SK-N-SH (cell line): ENCODE results near the gene LMX1A. TPM values are rescaled to one million over a fixed set of nuclear protein-coding genes. Genes with fewer than 3 reads are reported as not detected.

Source experiments
- CTCF ChIA-PET: fragments of 300-600, 350-600 bp; formaldehyde crosslinking; extraction: SDS; loops from one replicate; lab custom pipeline; 2021; lab: Yijun Ruan, JAX
- POLR2A ChIA-PET: fragments of 350-600 bp; sonication (Branson Sonifier 250); formaldehyde crosslinking; extraction: SDS; loops from one replicate; lab custom pipeline; 2020; ENCODE audit warnings: antibody characterized with exemption, inconsistent platforms; lab: Yijun Ruan, JAX
- DNase-seq: peaks from one replicate; pipeline ENCODE4 v3.0.0; 2012
- H2AFZ ChIP-seq: fragments of 200-600 bp; sonication (generic); 2 replicates; pipeline ENCODE4 v1.8.1; 2016; ENCODE audit warnings: antibody characterized with exemption, mild to moderate bottlenecking, low read depth
- H3F3A ChIP-seq: fragments of 200-600 bp; sonication (generic); replicated peaks from 2 replicates; pipeline ENCODE3; 2016; ENCODE audit warnings: antibody characterized with exemption, mild to moderate bottlenecking; ENCODE audit not compliant: insufficient read depth
- H3K27ac ChIP-seq, 2 experiments: fragments of 200-500 bp in 1 of 2; fragments of 200-600 bp in 1 of 2; sonication (Bioruptor generic) in 1 of 2; sonication (generic), shearing (Covaris generic) in 1 of 2; 2 replicates each; pipeline versions ENCODE4 v1.5.1 to v1.6.1; 2014 to 2016; ENCODE audit warnings: low read depth in 2 of 2, inconsistent platforms in 1 of 2, low read length in 1 of 2, mild to moderate bottlenecking in 1 of 2, mixed read lengths in 1 of 2
- H3K27me3 ChIP-seq: fragments of 200-600 bp; sonication (generic), shearing (Covaris generic); 2 replicates; pipeline ENCODE4 v1.6.1; 2016; ENCODE audit warnings: mixed run types; ENCODE audit not compliant: insufficient read depth
- H3K36me3 ChIP-seq, 2 experiments: fragments of 200-500 bp in 1 of 2; fragments of 200-600 bp in 1 of 2; sonication (Bioruptor generic) in 1 of 2; sonication (generic) in 1 of 2; replicated peaks in 1 of 2; 2 replicates each; pipeline versions ENCODE3 to v1.5.1; 2014 to 2016; ENCODE audit warnings: low read length in 1 of 2, mild to moderate bottlenecking in 1 of 2; ENCODE audit not compliant: insufficient read depth in 2 of 2, control insufficient read depth in 1 of 2
- H3K4me1 ChIP-seq, 2 experiments: fragments of 200-500 bp in 1 of 2; fragments of 200-600 bp in 1 of 2; sonication (Bioruptor generic) in 1 of 2; sonication (generic), shearing (Covaris generic) in 1 of 2; 2 replicates each; pipeline versions ENCODE4 v1.5.1 to v1.6.1; 2014 to 2016; ENCODE audit warnings: low read depth in 1 of 2, low read length in 1 of 2, mixed run types in 1 of 2; ENCODE audit not compliant: insufficient read depth in 2 of 2, control insufficient read depth in 1 of 2
- H3K4me2 ChIP-seq: fragments of 200-600 bp; sonication (generic), shearing (Covaris generic); 2 replicates; pipeline ENCODE4 v1.6.1; 2017; ENCODE audit warnings: mixed run types
- H3K4me3 ChIP-seq, 2 experiments: fragments of 200-500 bp in 1 of 2; fragments of 200-600 bp in 1 of 2; sonication (Bioruptor generic) in 1 of 2; sonication (generic), shearing (Covaris generic) in 1 of 2; 2 replicates each; pipeline versions ENCODE4 v1.5.1 to v1.8.1; 2014 to 2016; ENCODE audit warnings: low read depth in 2 of 2, inconsistent platforms in 1 of 2, low read length in 1 of 2, mild to moderate bottlenecking in 1 of 2, mixed read lengths in 1 of 2, moderate library complexity in 1 of 2
- H3K79me2 ChIP-seq: fragments of 200-600 bp; sonication (generic); 2 replicates; pipeline ENCODE4 v1.8.1; 2017; ENCODE audit warnings: mild to moderate bottlenecking; ENCODE audit not compliant: insufficient read depth
- H3K9ac ChIP-seq: fragments of 200-600 bp; sonication (generic); 2 replicates; pipeline ENCODE4 v1.6.1; 2017; ENCODE audit warnings: mixed run types
- H3K9me2 ChIP-seq: fragments of 200-600 bp; sonication (generic); 2 replicates; pipeline ENCODE4 v1.6.1; 2017; ENCODE audit warnings: mixed run types
- H3K9me3 ChIP-seq: fragments of 200-600 bp; sonication (generic); 2 replicates; pipeline ENCODE4 v1.6.1; 2017; ENCODE audit warnings: mixed run types, mild to moderate bottlenecking, moderate library complexity
- H4K20me1 ChIP-seq: fragments of 200-600 bp; sonication (generic); 2 replicates; pipeline ENCODE4 v1.6.1; 2017; ENCODE audit warnings: mild to moderate bottlenecking, mixed run types; ENCODE audit not compliant: insufficient read depth
- EP300 ChIP-seq, 2 experiments: IDR thresholded peaks; 2 replicates each; pipeline versions ENCODE4 v1.4.0 to v1.6.1; 2012; ENCODE audit warnings: borderline replicate concordance in 1 of 2, low read depth in 1 of 2, low read length in 1 of 2
- EZH2phosphoT487 ChIP-seq: fragments of 200-600 bp; sonication (generic); IDR thresholded peaks from 2 replicates; pipeline ENCODE4 v1.6.1; 2017; ENCODE audit warnings: low read depth, mixed run types, mild to moderate bottlenecking, antibody characterized with exemption, moderate library complexity, borderline replicate concordance
- IRF3 ChIP-seq: fragments of 150-350 bp; IDR thresholded peaks from 2 replicates; pipeline ENCODE4 v1.6.1; 2016; ENCODE audit warnings: mild to moderate bottlenecking, low read depth, low read length
- JUND ChIP-seq: IDR thresholded peaks from 2 replicates; pipeline ENCODE4 v1.4.0; 2012
- NRF1 ChIP-seq: IDR thresholded peaks from 2 replicates; pipeline ENCODE4 v1.6.1; 2012; ENCODE audit warnings: low read depth, mild to moderate bottlenecking, low read length
- REST ChIP-seq: IDR thresholded peaks from 2 replicates; pipeline ENCODE4 v1.6.1; 2012; ENCODE audit warnings: mild to moderate bottlenecking, low read depth, low read length, moderate library complexity
- RXRA ChIP-seq: IDR thresholded peaks from 2 replicates; pipeline ENCODE4 v1.4.0; 2012; ENCODE audit warnings: low read depth, mild to moderate bottlenecking, borderline replicate concordance
- SIN3A ChIP-seq: IDR thresholded peaks from 2 replicates; pipeline ENCODE4 v1.6.1; 2012; ENCODE audit warnings: low read depth, mild to moderate bottlenecking, low read length, moderate library complexity, borderline replicate concordance
- ZBTB33 ChIP-seq: IDR thresholded peaks from 2 replicates; pipeline ENCODE4 v1.4.0; 2012; ENCODE audit warnings: low read depth, borderline replicate concordance
- WGBS: methylation state at CpG from one replicate; pipeline ENCODE4 v1.1.6; 2017; ENCODE audit warnings: low lambda C conversion rate; 5-methylcytosine and 5-hydroxymethylcytosine counted together
- polyA plus RNA-seq, 3 experiments: library from polyadenylated mRNA; depleted of rRNA; stranded (reverse); fragments of >200 nt; gene quantifications; 2 replicates each; pipeline ENCODE4 v1.2.3, GENCODE V29; 2012

The LMX1A gene
- polyA plus RNA-seq, 1 of the 3 experiments (the other 2 are of a cell fraction), result not detected

- WGBS, result 0% methylated on average over 2 of the region's 2 CpGs
- Histone ChIP-seq H3K27me3 (no peaks in the 10 kb centered on the region), H3K36me3 (no peaks in the 10 kb centered on the region), H2AFZ (no peak overlapping the region), H3F3A (no peaks in the 10 kb centered on the region), H3K79me2 (no peaks in the 10 kb centered on the region), H3K9ac (no peak overlapping the region)
- no peak for DNase-seq
- TF ChIP-seq NRF1 (no peak), REST (peak; percentile 90), JUND (no peak), RXRA (no peak), SIN3A (no peak)
- TF ChIP-seq, all 33 proteins: peak for 1
- Histone ChIP-seq H4K20me1 (no peaks in the 10 kb centered on the region), H3K4me3 (no peak overlapping the region), H3K9me3 (no peaks in the 10 kb centered on the region), H3K27ac (no peak overlapping the region), H3K9me2 (no peaks in the 10 kb centered on the region), H3K4me1 (no peaks in the 10 kb centered on the region), H3K4me2 (no peak overlapping the region)
- ChIA-PET POLR2A (no interaction called here), CTCF (interaction anchor here (0.9 kb wide), 1 partner anchor 25 kb away, joined by 3 read pairs; no protein-coding TSS in a partner anchor)
Observed at GRCh38 chr1:165228676-165229075, 127.8 kb downstream of the LMX1A start.

GRCh38 chr1:165228111-165228655, 128.3 kb downstream of the LMX1A start:
- H3K4me3 ChIP-seq, result no peak overlapping the region
- H3K36me3 ChIP-seq, result no peaks in the 10 kb centered on the region
- 19% methylated on average over 2 of the region's 2 CpGs for WGBS
- no peak overlapping the region for H3K9ac ChIP-seq
- H3K4me2 ChIP-seq, result no peak overlapping the region
- H2AFZ ChIP-seq, result no peak overlapping the region
- CTCF ChIA-PET, result interaction anchor here (0.9 kb wide), 1 partner anchor 25 kb away, joined by 3 read pairs; no protein-coding TSS in a partner anchor
- H3K9me3 ChIP-seq, result no peaks in the 10 kb centered on the region
- no peak for DNase-seq
- no peak overlapping the region for H3K27ac ChIP-seq
- no peaks in the 10 kb centered on the region for H3F3A ChIP-seq
- no peaks in the 10 kb centered on the region for H4K20me1 ChIP-seq
- H3K4me1 ChIP-seq, result no peaks in the 10 kb centered on the region
- H3K27me3 ChIP-seq, result no peaks in the 10 kb centered on the region
- no peaks in the 10 kb centered on the region for H3K9me2 ChIP-seq
- TF ChIP-seq ZBTB33 (no peak), EZH2phosphoT487 (no peak), JUND (no peak), EP300 (IDR thresholded peaks at IDR 0.05; ENCODE audit: borderline replicate concordance in 1 of 2, low read depth in 1 of 2, low read length in 1 of 2) (no peak), NRF1 (no peak), IRF3 (no peak), RXRA (no peak)
- POLR2A ChIA-PET, result no interaction called here
- no peaks in the 10 kb centered on the region for H3K79me2 ChIP-seq
